Lung (tissue), 16 donors: ENCODE data around the gene RHBG. TPM values are rescaled to one million over a fixed set of nuclear protein-coding genes. Genes with fewer than 3 reads are reported as not detected.
"Not testable (repeated sequence)": the region's sequence is repeated elsewhere in the genome, so short reads cannot be mapped to it uniquely, and the experiment has no call there.

ENCODE experiments used
- ATAC-seq: fragments of 200-7000 bp; cut with Tn5 transposase; one replicate; pipeline ENCODE4 v1.9.1; 2020; ENCODE audit warnings: moderate number of reproducible peaks; ENCODE audit not compliant: insufficient read depth, low FRiP score
- DNase-seq, 3 donors: peaks; one replicate each; pipeline ENCODE4 v3.0.0-alpha.2; 2013 to 2017
- H3K27ac ChIP-seq, 2 donors: one replicate each; pipeline ENCODE4 v1.5.1; 2013; ENCODE audit warnings: mild to moderate bottlenecking in 2 of 2, moderate library complexity in 2 of 2, control low read depth in 1 of 2, inconsistent platforms in 1 of 2, low read depth in 1 of 2, low read length in 1 of 2
- H3K27me3 ChIP-seq, 3 donors: one replicate each; pipeline ENCODE4 v1.5.1; 2013; ENCODE audit warnings: low read length in 2 of 3; ENCODE audit not compliant: control insufficient read depth in 3 of 3, insufficient read depth in 3 of 3
- H3K36me3 ChIP-seq, 4 donors: one replicate each; pipeline ENCODE4 v1.5.1; 2013; ENCODE audit warnings: low read length in 4 of 4, mild to moderate bottlenecking in 1 of 4, moderate library complexity in 1 of 4; ENCODE audit not compliant: control insufficient read depth in 4 of 4, insufficient read depth in 4 of 4
- H3K4me1 ChIP-seq, 5 donors: one replicate each; pipeline ENCODE4 v1.5.1; 2013; ENCODE audit warnings: low read length in 5 of 5, mild to moderate bottlenecking in 2 of 5, moderate library complexity in 1 of 5; ENCODE audit not compliant: control insufficient read depth in 5 of 5, insufficient read depth in 5 of 5
- H3K4me3 ChIP-seq: one replicate; pipeline ENCODE4 v1.5.1; 2013; ENCODE audit warnings: mild to moderate bottlenecking, control low read depth, moderate library complexity
- H3K9ac ChIP-seq, 2 donors: one replicate each; pipeline ENCODE4 v1.5.1; 2013; ENCODE audit warnings: low read length in 2 of 2, control low read depth in 1 of 2; ENCODE audit not compliant: insufficient read depth in 1 of 2
- H3K9me3 ChIP-seq, 4 donors: one replicate each; pipeline ENCODE4 v1.5.1; 2013; ENCODE audit warnings: low read length in 3 of 4, mild to moderate bottlenecking in 1 of 4, moderate library complexity in 1 of 4; ENCODE audit not compliant: control insufficient read depth in 4 of 4, insufficient read depth in 3 of 4
- CTCF ChIP-seq: IDR thresholded peaks from 2 replicates; pipeline ENCODE4 v1.5.1; 2012; ENCODE audit warnings: mild to moderate bottlenecking; ENCODE audit errors: control extremely low read depth, extremely low read depth
- WGBS, 2 donors: extraction: QIAGEN DNeasy Blood & Tissue Kit; methylation state at CpG; one replicate each; pipeline ENCODE4 v1.1.7; 2013; 5-methylcytosine and 5-hydroxymethylcytosine counted together
- long read RNA-seq, 5 donors: transcript quantifications; one replicate each; lab custom pipeline, GENCODE V29; 2026
- polyA plus RNA-seq, 2 donors: library from polyadenylated mRNA; stranded (reverse); fragments of 200-250 nt; gene quantifications; one replicate each; pipeline ENCODE4 v1.2.1, GENCODE V29; 2013
- total RNA-seq, 2 donors: library from RNA; depleted of rRNA in 1 of 2; stranded (reverse); fragments of >200 nt in 1 of 2; gene quantifications; one replicate each; pipeline ENCODE4 v1.2.1, GENCODE V29; 2014 to 2021
- donor health status: control.
- donor health status: control.
- donor health status: Bipolar disorder and iron deficiency.
- donor health status: healthy.
- donor health status: DM: yes; HTN: yes; CAD: no.

RHBG gene
- under 1 TPM; 0.18 to 0.74 TPM for total RNA-seq
- not detected for polyA plus RNA-seq
- long read RNA-seq, donor 1, partial matches to known transcripts = 0 of 1 reads
- long read RNA-seq, donor 1, other reads (novel, unspliced or antisense) = 0 of 1 reads
- long read RNA-seq, donor 2 = 0 reads
- long read RNA-seq, donor 3 = 0 reads
- long read RNA-seq, donor 4 = 0 reads
- long read RNA-seq, donor 5, partial matches to known transcripts = 0 of 1 reads
- long read RNA-seq, donor 5, other reads (novel, unspliced or antisense) = 0 of 1 reads

- Histone ChIP-seq H3K27ac (no peak within 1 kb of the TSS), H3K9ac (peak within 1 kb of the TSS in 1 of 2 donors; percentile 28), H3K36me3 (no peaks in the 10 kb centered on the region), H3K27me3 (peaks cover 0 to 5% (median 0%) of the 10 kb centered on the region in 3 donors), H3K9me3 (no peaks in the 10 kb centered on the region), H3K4me1 (peaks cover 0 to 19% (median 5%) of the 10 kb centered on the region in 5 donors), H3K4me3 (no peak within 1 kb of the TSS)
- TF ChIP-seq CTCF = no peak
- DNase-seq = peak; percentile 26 to 66 (median 57)
- WGBS, 2 donors = 11 to 12% methylated on average over 48 of the region's 48 CpGs
- ATAC-seq = peak; percentile 49
Measured at GRCh38 chr1:156368889-156369684, at the start of gene RHBG. Gene RHBG, plus strand, starts transcription at chr1:156369211. Its CDS starts 39 bp downstream, at chr1:156369250.

GRCh38 chr1:156319664-156320063, 49.3 kb upstream of the RHBG start:
- no peak for TF ChIP-seq CTCF
- DNase-seq (peak in 2 of 3 donors; percentile 41 to 47), ATAC-seq (no peak)
- H3K36me3 ChIP-seq = peaks cover 55 to 76% (median 57%) of the 10 kb centered on the region in 4 donors
- WGBS, 2 donors = 83 to 97% methylated on average over 1 of the region's 1 CpG
- no peaks in the 10 kb centered on the region for H3K4me1 ChIP-seq
- no peak overlapping the region for H3K27ac ChIP-seq
- no peaks in the 10 kb centered on the region for H3K9me3 ChIP-seq
- H3K27me3 ChIP-seq = no peaks in the 10 kb centered on the region
- H3K9ac ChIP-seq = no peak overlapping the region
- H3K4me3 ChIP-seq = no peak overlapping the region

GRCh38 chr1:156320560-156320959, 48.5 kb upstream of the RHBG start:
- Histone ChIP-seq H3K36me3 (peaks cover 54 to 76% (median 57%) of the 10 kb centered on the region in 4 donors), H3K9ac (no peak overlapping the region), H3K9me3 (no peaks in the 10 kb centered on the region), H3K4me1 (no peaks in the 10 kb centered on the region), H3K27me3 (no peaks in the 10 kb centered on the region), H3K27ac (no peak overlapping the region), H3K4me3 (no peak overlapping the region)
- no peak for TF ChIP-seq CTCF
- WGBS, 2 donors = 88 to 92% methylated on average over 3 of the region's 3 CpGs
- ATAC-seq = no peak
- no peak for DNase-seq

GRCh38 chr1:156323179-156323578, 45.8 kb upstream of the RHBG start:
- WGBS, 2 donors = 96 to 97% methylated on average over 9 of the region's 9 CpGs

More at GRCh38 chr1:156323179-156323578, 45.8 kb upstream of the RHBG start:
- ATAC-seq, H3K27ac ChIP-seq, H3K9me3 ChIP-seq, H3K9ac ChIP-seq, H3K4me3 ChIP-seq, H3K4me1 ChIP-seq, H3K27me3 ChIP-seq, DNase-seq: not testable (repeated sequence)
- peaks cover 34 to 51% (median 38%) of the 10 kb centered on the region in 4 donors for H3K36me3 ChIP-seq
